Ovary (tissue), 3 donors: ENCODE measurements around the gene YLPM1.

Experiments used
- CTCF ChIP-seq, 3 donors: fragments of 450-650 bp in 2 of 3; fragments of 200-600 bp in 1 of 3; IDR thresholded peaks; one replicate each; pipeline versions ENCODE4 v1.5.1 to v1.8.0; 2016 to 2022; ENCODE audit warnings: antibody characterized with exemption in 3 of 3, mild to moderate bottlenecking in 1 of 3
- POLR2A ChIP-seq: fragments of 450-650 bp; IDR thresholded peaks from one replicate; pipeline ENCODE4 v1.6.1; 2017; ENCODE audit warnings: antibody characterized with exemption, mild to moderate bottlenecking, moderate library complexity
- donor health status: DM: no; HTN: no; CAD: no.

- peak; percentile 27 to 61 (median 44) for TF ChIP-seq CTCF (IDR thresholded peaks at IDR 0.05)
- TF ChIP-seq POLR2A = peak; percentile 86
These were observed at the start of gene YLPM1 for GRCh38 chr14:74762917-74763802.
